ENCODE measurements around the gene LRRC61.
A peak's percentile ranks its signal among the peaks of the same experiment; 100 is the strongest.
"Not testable (repeated sequence)": the region's sequence is repeated elsewhere in the genome, so short reads cannot be mapped to it uniquely, and the experiment has no call there.

The LRRC61 gene

GRCh38 chr7:150307904-150308303 is 15.3 kb upstream of the LRRC61 start:
- DNase-seq (ENCODE audit: low read depth in 2 of 2) = no peak

- no peak for DNase-seq (ENCODE audit: low read depth in 2 of 2)
Measured at GRCh38 chr7:150308575-150308974, 14.6 kb upstream of the LRRC61 start.

- DNase-seq (ENCODE audit: low read depth in 2 of 2) = no peak
Measured at GRCh38 chr7:150311146-150311545, 12.0 kb upstream of the LRRC61 start.

GRCh38 chr7:150311711-150312110 is 11.4 kb upstream of the LRRC61 start:
- DNase-seq (ENCODE audit: low read depth in 2 of 2) = no peak

GRCh38 chr7:150312649-150313366 is 10.3 kb upstream of the LRRC61 start:
- not testable (repeated sequence) for DNase-seq (ENCODE audit: low read depth in 2 of 2)

GRCh38 chr7:150313367-150313809 is 9.8 kb upstream of the LRRC61 start:
- DNase-seq (ENCODE audit: low read depth in 2 of 2) = no peak

GRCh38 chr7:150313870-150314269 is 9.3 kb upstream of the LRRC61 start:
- no peak for DNase-seq (ENCODE audit: low read depth in 2 of 2)

GRCh38 chr7:150314639-150315239 is 8.4 kb upstream of the LRRC61 start:
- DNase-seq (ENCODE audit: low read depth in 2 of 2) = no peak

GRCh38 chr7:150316987-150317386 is 6.2 kb upstream of the LRRC61 start:
- not testable (repeated sequence) for DNase-seq (ENCODE audit: low read depth in 2 of 2)

GRCh38 chr7:150317748-150318444 is 5.3 kb upstream of the LRRC61 start:
- DNase-seq (ENCODE audit: low read depth in 2 of 2) = no peak

- no peak for DNase-seq (ENCODE audit: low read depth in 2 of 2)
Measured at GRCh38 chr7:150321788-150322113, 1.4 kb upstream of the LRRC61 start.

GRCh38 chr7:150322114-150322832 is 882 bp upstream of the LRRC61 start:
- DNase-seq (ENCODE audit: low read depth in 2 of 2) = peak in 1 of 2 donors; percentile 38

- DNase-seq (ENCODE audit: low read depth in 2 of 2) = no peak
Measured at GRCh38 chr7:150323682-150324372, 672 bp downstream of the LRRC61 start.

- no peak for DNase-seq (ENCODE audit: low read depth in 2 of 2)
Measured at GRCh38 chr7:150324373-150324961, 1.3 kb downstream of the LRRC61 start.

GRCh38 chr7:150325110-150325611 is 2.0 kb downstream of the LRRC61 start:
- no peak for DNase-seq (ENCODE audit: low read depth in 2 of 2)

GRCh38 chr7:150325901-150326300 is 2.7 kb downstream of the LRRC61 start:
- DNase-seq (ENCODE audit: low read depth in 2 of 2) = no peak

- no peak for DNase-seq (ENCODE audit: low read depth in 2 of 2)
Measured at GRCh38 chr7:150326657-150327268, 3.6 kb downstream of the LRRC61 start.

- no peak for DNase-seq (ENCODE audit: low read depth in 2 of 2)
Measured at GRCh38 chr7:150327308-150327707, 4.2 kb downstream of the LRRC61 start.

- no peak for DNase-seq (ENCODE audit: low read depth in 2 of 2)
Measured at GRCh38 chr7:150329331-150330120, 6.4 kb downstream of the LRRC61 start.
